ENCODE measurements around the gene PRPS2.
A peak's percentile ranks its signal among the peaks of the same experiment; 100 is the strongest.

The PRPS2 gene

GRCh38 chrX:12791257-12792228 is at the start of gene PRPS2:
Gene PRPS2, plus strand, starts transcription at chrX:12791412. Its CDS starts 86 bp downstream, at chrX:12791498.
- DNase-seq (ENCODE audit: low read depth in 2 of 2), result peak; percentile 52 to 65

- DNase-seq (ENCODE audit: low read depth in 2 of 2), result no peak
Measured at GRCh38 chrX:12741416-12741815, 49.8 kb upstream of the PRPS2 start.

GRCh38 chrX:12747433-12747832 is 43.8 kb upstream of the PRPS2 start:
- DNase-seq (ENCODE audit: low read depth in 2 of 2), result no peak

- DNase-seq (ENCODE audit: low read depth in 2 of 2), result no peak
Measured at GRCh38 chrX:12751887-12752286, 39.3 kb upstream of the PRPS2 start.

- DNase-seq (ENCODE audit: low read depth in 2 of 2), result no peak
Measured at GRCh38 chrX:12753366-12753765, 37.8 kb upstream of the PRPS2 start.

GRCh38 chrX:12758291-12758690 is 32.9 kb upstream of the PRPS2 start:
- no peak for DNase-seq (ENCODE audit: low read depth in 2 of 2)

- no peak for DNase-seq (ENCODE audit: low read depth in 2 of 2)
Measured at GRCh38 chrX:12767856-12768255, 23.4 kb upstream of the PRPS2 start.

GRCh38 chrX:12768491-12768890 is 22.7 kb upstream of the PRPS2 start:
- DNase-seq (ENCODE audit: low read depth in 2 of 2), result no peak

- no peak for DNase-seq (ENCODE audit: low read depth in 2 of 2)
Measured at GRCh38 chrX:12770440-12770839, 20.8 kb upstream of the PRPS2 start.

- DNase-seq (ENCODE audit: low read depth in 2 of 2), result peak; percentile 23 to 51
Measured at GRCh38 chrX:12771445-12772069, 19.7 kb upstream of the PRPS2 start.

- DNase-seq (ENCODE audit: low read depth in 2 of 2), result no peak
Measured at GRCh38 chrX:12777670-12778069, 13.5 kb upstream of the PRPS2 start.

GRCh38 chrX:12779534-12779933 is 11.7 kb upstream of the PRPS2 start:
- no peak for DNase-seq (ENCODE audit: low read depth in 2 of 2)

GRCh38 chrX:12788645-12789044 is 2.6 kb upstream of the PRPS2 start:
- no peak for DNase-seq (ENCODE audit: low read depth in 2 of 2)

GRCh38 chrX:12789976-12790375 is 1.2 kb upstream of the PRPS2 start:
- DNase-seq (ENCODE audit: low read depth in 2 of 2), result no peak

GRCh38 chrX:12790885-12791256 is 341 bp upstream of the PRPS2 start:
- no peak for DNase-seq (ENCODE audit: low read depth in 2 of 2)

- no peak for DNase-seq (ENCODE audit: low read depth in 2 of 2)
Measured at GRCh38 chrX:12792711-12793110, 1.5 kb downstream of the PRPS2 start.

GRCh38 chrX:12794654-12795053 is 3.4 kb downstream of the PRPS2 start:
- DNase-seq (ENCODE audit: low read depth in 2 of 2), result no peak

GRCh38 chrX:12798601-12799000 is 7.4 kb downstream of the PRPS2 start:
- DNase-seq (ENCODE audit: low read depth in 2 of 2), result no peak

GRCh38 chrX:12799118-12799517 is 7.9 kb downstream of the PRPS2 start:
- no peak for DNase-seq (ENCODE audit: low read depth in 2 of 2)

GRCh38 chrX:12802741-12803140 is 11.5 kb downstream of the PRPS2 start:
- no peak for DNase-seq (ENCODE audit: low read depth in 2 of 2)

- no peak for DNase-seq (ENCODE audit: low read depth in 2 of 2)
Measured at GRCh38 chrX:12804655-12805054, 13.4 kb downstream of the PRPS2 start.

GRCh38 chrX:12805333-12805732 is 14.1 kb downstream of the PRPS2 start:
- no peak for DNase-seq (ENCODE audit: low read depth in 2 of 2)

- no peak for DNase-seq (ENCODE audit: low read depth in 2 of 2)
Measured at GRCh38 chrX:12811658-12812057, 20.4 kb downstream of the PRPS2 start.

Data from stimulated activated CD8-positive, alpha-beta memory T cell treated with anti-CD3 and anti-CD28 coated beads, Interleukin-7, amount 100 ng/mL, for 4 hours (primary cell).